Astrocyte (in vitro differentiated cells and primary cell): Measurements from ENCODE around the gene CNN2. TPM values are rescaled to one million over a fixed set of nuclear protein-coding genes. Genes with fewer than 3 reads are reported as not detected.

ENCODE experiments used
- DNase-seq: peaks from one replicate; pipeline ENCODE4 v3.0.0-alpha.2; 2010; ENCODE audit warnings: low read depth
- FAIRE-seq: peaks from 2 replicates; lab custom pipeline; 2011; peaks lifted over from hg19 to GRCh38; lab: Jason Lieb, UNC
- H2AFZ ChIP-seq: 2 replicates; pipeline ENCODE4 v1.6.0; 2012; ENCODE audit warnings: low read depth, low read length, inconsistent platforms
- H3K27ac ChIP-seq: 2 replicates; pipeline ENCODE4 v1.5.1; 2011; ENCODE audit warnings: low read depth, low read length, inconsistent platforms
- H3K27me3 ChIP-seq: 2 replicates; pipeline ENCODE4 v1.6.0; 2011; ENCODE audit warnings: low read length, inconsistent platforms; ENCODE audit not compliant: insufficient read depth
- H3K36me3 ChIP-seq: 2 replicates; pipeline ENCODE4 v1.5.1; 2011; ENCODE audit warnings: low read length, inconsistent platforms; ENCODE audit not compliant: insufficient read depth
- H3K4me1 ChIP-seq: 2 replicates; pipeline ENCODE4 v1.5.1; 2011; ENCODE audit warnings: low read length, inconsistent platforms; ENCODE audit not compliant: insufficient read depth
- H3K4me2 ChIP-seq: 2 replicates; pipeline ENCODE4 v1.6.0; 2012; ENCODE audit warnings: low read length, inconsistent platforms
- H3K4me3 ChIP-seq: 2 replicates; pipeline ENCODE4 v1.5.1; 2011; ENCODE audit warnings: low read depth, mild to moderate bottlenecking, low read length, inconsistent platforms; ENCODE audit not compliant: insufficient read depth
- H3K79me2 ChIP-seq: 2 replicates; pipeline ENCODE4 v1.6.0; 2012; ENCODE audit warnings: mild to moderate bottlenecking, low read length, inconsistent platforms; ENCODE audit not compliant: insufficient read depth
- H3K9ac ChIP-seq: 2 replicates; pipeline ENCODE4 v1.6.0; 2012; ENCODE audit warnings: mild to moderate bottlenecking, low read length, inconsistent platforms
- H3K9me3 ChIP-seq: 2 replicates; pipeline ENCODE4 v1.5.1; 2012; ENCODE audit warnings: low read depth, mild to moderate bottlenecking, low read length, inconsistent platforms; ENCODE audit not compliant: insufficient read depth
- H4K20me1 ChIP-seq: 2 replicates; pipeline ENCODE4 v1.6.0; 2012; ENCODE audit warnings: low read length, inconsistent platforms; ENCODE audit not compliant: insufficient read depth
- H3K27ac Mint-ChIP-seq: one replicate; pipeline ENCODE4 v1.8.0; 2021; ENCODE audit warnings: mild to moderate bottlenecking, mixed read lengths; ENCODE audit not compliant: unreplicated experiment
- H3K27me3 Mint-ChIP-seq: one replicate; pipeline ENCODE4 v1.8.0; 2021; ENCODE audit warnings: low read depth, mixed read lengths; ENCODE audit not compliant: unreplicated experiment
- H3K36me3 Mint-ChIP-seq: one replicate; pipeline ENCODE4 v1.8.0; 2021; ENCODE audit warnings: low read depth, mixed read lengths; ENCODE audit not compliant: unreplicated experiment
- H3K4me1 Mint-ChIP-seq: one replicate; pipeline ENCODE4 v1.8.0; 2021; ENCODE audit warnings: low read depth, mixed read lengths; ENCODE audit not compliant: unreplicated experiment
- H3K4me3 Mint-ChIP-seq: one replicate; pipeline ENCODE4 v1.8.0; 2021; ENCODE audit warnings: mild to moderate bottlenecking, moderate library complexity, mixed read lengths; ENCODE audit not compliant: unreplicated experiment
- H3K9me3 Mint-ChIP-seq: one replicate; pipeline ENCODE4 v1.8.0; 2021; ENCODE audit warnings: mild to moderate bottlenecking, mixed read lengths; ENCODE audit not compliant: unreplicated experiment
- CTCF ChIP-seq: IDR thresholded peaks from 2 replicates; pipeline ENCODE4 v1.5.1; 2011; ENCODE audit warnings: low read depth, mild to moderate bottlenecking, inconsistent platforms, low read length, moderate library complexity; ENCODE audit not compliant: insufficient read depth
- EZH2 ChIP-seq: IDR thresholded peaks from 2 replicates; pipeline ENCODE4 v1.6.1; 2012; ENCODE audit warnings: mild to moderate bottlenecking, low read length, inconsistent platforms; ENCODE audit not compliant: insufficient read depth
- total RNA-seq: library from RNA; stranded (reverse); gene quantifications from 2 replicates; pipeline ENCODE4 v1.2.1, GENCODE V29; 2021

The CNN2 gene
- total RNA-seq, 1 donor from 2014 or later, result 819 TPM

- Mint-ChIP-seq H3K27me3 (peaks cover 15% of the 10 kb centered on the region), H3K4me3 (no peak overlapping the region), H3K36me3 (peaks cover 2% of the 10 kb centered on the region), H3K4me1 (no peaks in the 10 kb centered on the region), H3K27ac (no peak overlapping the region), H3K9me3 (no peaks in the 10 kb centered on the region)
- TF ChIP-seq CTCF, result no peak
- TF ChIP-seq EZH2, result peak; percentile 91
- DNase-seq, result peak; percentile 55
- H3K4me2 ChIP-seq, result peak overlapping the region; percentile 66
- peaks cover 8% of the 10 kb centered on the region for H3K4me1 ChIP-seq
- H3K79me2 ChIP-seq, result no peaks in the 10 kb centered on the region
- H3K9ac ChIP-seq, result no peak overlapping the region
- FAIRE-seq, result no peak
- H2AFZ ChIP-seq, result no peak overlapping the region
- peaks cover 23% of the 10 kb centered on the region for H4K20me1 ChIP-seq
- no peaks in the 10 kb centered on the region for H3K9me3 ChIP-seq
- no peak overlapping the region for H3K27ac ChIP-seq
- H3K27me3 ChIP-seq, result peaks cover 31% of the 10 kb centered on the region
- H3K36me3 ChIP-seq, result no peaks in the 10 kb centered on the region
- H3K4me3 ChIP-seq, result peak overlapping the region; percentile 6
Observed at GRCh38 chr19:996051-996838, 30.2 kb upstream of the CNN2 start.

GRCh38 chr19:998064-998463 lies 28.3 kb upstream of the CNN2 start:
- Histone ChIP-seq H3K27me3 (peaks cover 34% of the 10 kb centered on the region), H3K9me3 (no peaks in the 10 kb centered on the region), H3K79me2 (no peaks in the 10 kb centered on the region), H3K27ac (no peak overlapping the region), H3K4me2 (no peak overlapping the region), H4K20me1 (peaks cover 26% of the 10 kb centered on the region), H2AFZ (no peak overlapping the region), H3K36me3 (no peaks in the 10 kb centered on the region), H3K4me1 (peaks cover 8% of the 10 kb centered on the region), H3K9ac (no peak overlapping the region), H3K4me3 (no peak overlapping the region)
- FAIRE-seq, result no peak
- peak overlapping the region; percentile 34 for H3K27ac Mint-ChIP-seq
- H3K27me3 Mint-ChIP-seq, result peaks cover 20% of the 10 kb centered on the region
- no peaks in the 10 kb centered on the region for H3K4me1 Mint-ChIP-seq
- DNase-seq, result no peak
- H3K9me3 Mint-ChIP-seq, result no peaks in the 10 kb centered on the region
- H3K36me3 Mint-ChIP-seq, result peaks cover 2% of the 10 kb centered on the region
- no peak overlapping the region for H3K4me3 Mint-ChIP-seq
- no peak for TF ChIP-seq CTCF
- TF ChIP-seq EZH2, result no peak

- no peaks in the 10 kb centered on the region for H3K36me3 ChIP-seq
- no peak overlapping the region for H3K27ac ChIP-seq
- H3K4me3 ChIP-seq, result no peak overlapping the region
- no peaks in the 10 kb centered on the region for H3K4me1 Mint-ChIP-seq
- no peaks in the 10 kb centered on the region for H3K9me3 Mint-ChIP-seq
- H3K79me2 ChIP-seq, result no peaks in the 10 kb centered on the region
- FAIRE-seq (no peak), DNase-seq (no peak)
- H3K4me1 ChIP-seq, result peaks cover 8% of the 10 kb centered on the region
- H3K27ac Mint-ChIP-seq, result peak overlapping the region; percentile 82
- peaks cover 24% of the 10 kb centered on the region for H3K27me3 Mint-ChIP-seq
- no peak overlapping the region for H3K9ac ChIP-seq
- H3K36me3 Mint-ChIP-seq, result peaks cover 2% of the 10 kb centered on the region
- TF ChIP-seq EZH2, result no peak
- no peak for TF ChIP-seq CTCF
- no peaks in the 10 kb centered on the region for H3K9me3 ChIP-seq
- peaks cover 20% of the 10 kb centered on the region for H4K20me1 ChIP-seq
- no peak overlapping the region for H3K4me2 ChIP-seq
- no peak overlapping the region for H2AFZ ChIP-seq
- peaks cover 34% of the 10 kb centered on the region for H3K27me3 ChIP-seq
- H3K4me3 Mint-ChIP-seq, result peak overlapping the region; percentile 45
Observed at GRCh38 chr19:999379-999719, 27.1 kb upstream of the CNN2 start.
